GM19372 (cell line): ENCODE measurements around the gene C2orf76.
"Not testable (repeated sequence)": the region's sequence is repeated elsewhere in the genome, so short reads cannot be mapped to it uniquely, and the experiment has no call there.

Experiments used
- ATAC-seq: cut with Tn5 transposase; IDR thresholded peaks from one replicate; pipeline ENCODE4 v1.9.1; 2021; ENCODE audit warnings: mild to moderate bottlenecking, low read depth, moderate library complexity; ENCODE audit not compliant: unreplicated experiment

C2orf76 gene

DNA sequence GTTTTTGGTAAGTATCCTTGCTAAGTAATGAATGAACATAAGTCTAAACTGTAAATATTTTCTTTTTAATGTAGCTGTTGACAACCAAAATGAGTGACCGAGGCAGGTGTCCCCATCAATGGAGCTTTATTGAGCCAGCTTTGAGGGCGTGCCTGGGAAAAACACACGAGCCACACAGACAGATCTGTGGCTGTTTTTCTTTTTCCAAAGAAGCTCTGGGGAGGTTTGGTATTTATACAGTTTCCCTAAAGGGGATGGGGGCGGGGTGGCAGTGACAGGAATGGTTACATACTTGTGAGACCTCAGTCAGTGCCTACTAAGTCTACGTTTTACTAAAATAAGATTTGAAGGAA, 11.3 kb upstream of the C2orf76 start:
- ATAC-seq = no peak

DNA sequence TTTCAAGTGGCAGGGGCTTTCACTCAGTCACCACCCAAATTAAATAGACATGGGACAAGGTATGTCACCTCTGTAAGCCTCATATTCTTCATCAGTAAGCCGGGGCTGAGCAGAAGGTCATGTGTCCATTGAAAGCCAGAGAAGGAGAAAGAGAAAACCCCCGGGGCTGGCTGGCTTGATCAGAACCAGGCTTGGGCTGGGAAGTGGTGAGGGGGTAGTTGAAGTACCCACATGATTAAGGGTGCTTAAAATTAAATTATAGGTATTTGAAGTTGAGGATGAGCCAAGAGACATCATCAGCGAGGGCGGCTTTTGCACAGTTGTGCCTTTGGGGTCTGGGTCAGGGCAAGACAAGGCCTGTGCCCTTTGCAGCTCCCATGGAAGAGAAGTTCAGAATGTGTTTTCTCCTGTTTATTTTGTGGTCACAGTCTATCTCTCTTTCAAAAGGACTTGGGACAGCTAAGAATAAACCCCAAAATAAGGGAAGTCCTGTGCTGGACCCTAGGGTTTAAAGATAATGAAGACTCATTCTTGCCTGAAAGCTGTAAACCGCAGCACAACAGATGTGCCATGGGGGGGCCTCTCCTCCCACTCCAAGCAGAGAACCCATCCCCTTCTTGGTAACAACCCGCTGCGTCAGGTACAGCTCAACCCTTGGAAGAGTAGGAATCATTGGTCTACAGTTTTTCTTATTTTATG, 10.8 kb upstream of the C2orf76 start:
- no peak for ATAC-seq

DNA sequence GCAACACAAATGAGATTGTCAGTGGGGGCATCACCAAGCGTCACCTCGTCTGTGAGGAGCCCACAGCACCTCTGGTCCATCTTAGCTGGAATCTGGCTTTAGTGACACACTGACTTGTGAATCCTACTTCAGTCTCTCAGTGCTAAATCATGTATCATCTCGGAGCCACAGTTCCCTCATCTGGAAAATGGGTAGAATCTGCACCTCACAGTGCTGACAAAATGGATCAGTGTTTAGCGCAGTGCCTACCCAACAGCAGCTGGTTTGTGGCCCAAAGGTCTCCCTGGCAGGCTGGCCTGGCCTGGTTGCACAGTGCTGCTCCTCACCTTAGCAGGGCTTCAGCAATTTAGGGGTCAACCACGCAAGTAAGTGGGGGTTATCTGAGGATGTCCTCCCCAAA, 10.2 kb upstream of the C2orf76 start:
- ATAC-seq = no peak

DNA sequence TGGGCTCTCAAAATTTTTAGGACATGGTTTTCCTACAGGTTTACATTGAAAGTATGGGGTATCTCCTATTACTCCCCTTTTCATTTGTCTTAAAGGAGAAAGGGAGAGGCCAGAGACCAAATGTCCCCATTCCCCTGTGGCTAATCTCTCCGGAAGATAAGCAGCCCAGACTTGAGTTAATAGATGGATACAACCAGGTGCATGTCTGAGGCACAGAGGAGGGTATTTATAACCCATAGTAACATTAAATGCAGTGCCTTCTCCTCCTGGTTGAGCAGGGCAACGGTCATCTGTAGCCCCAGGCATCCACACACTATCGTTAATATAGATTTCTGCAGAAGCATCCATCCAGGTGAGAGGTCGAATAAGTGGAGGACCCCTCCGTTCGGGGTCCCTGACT, 9.8 kb upstream of the C2orf76 start:
- ATAC-seq = not testable (repeated sequence)

DNA sequence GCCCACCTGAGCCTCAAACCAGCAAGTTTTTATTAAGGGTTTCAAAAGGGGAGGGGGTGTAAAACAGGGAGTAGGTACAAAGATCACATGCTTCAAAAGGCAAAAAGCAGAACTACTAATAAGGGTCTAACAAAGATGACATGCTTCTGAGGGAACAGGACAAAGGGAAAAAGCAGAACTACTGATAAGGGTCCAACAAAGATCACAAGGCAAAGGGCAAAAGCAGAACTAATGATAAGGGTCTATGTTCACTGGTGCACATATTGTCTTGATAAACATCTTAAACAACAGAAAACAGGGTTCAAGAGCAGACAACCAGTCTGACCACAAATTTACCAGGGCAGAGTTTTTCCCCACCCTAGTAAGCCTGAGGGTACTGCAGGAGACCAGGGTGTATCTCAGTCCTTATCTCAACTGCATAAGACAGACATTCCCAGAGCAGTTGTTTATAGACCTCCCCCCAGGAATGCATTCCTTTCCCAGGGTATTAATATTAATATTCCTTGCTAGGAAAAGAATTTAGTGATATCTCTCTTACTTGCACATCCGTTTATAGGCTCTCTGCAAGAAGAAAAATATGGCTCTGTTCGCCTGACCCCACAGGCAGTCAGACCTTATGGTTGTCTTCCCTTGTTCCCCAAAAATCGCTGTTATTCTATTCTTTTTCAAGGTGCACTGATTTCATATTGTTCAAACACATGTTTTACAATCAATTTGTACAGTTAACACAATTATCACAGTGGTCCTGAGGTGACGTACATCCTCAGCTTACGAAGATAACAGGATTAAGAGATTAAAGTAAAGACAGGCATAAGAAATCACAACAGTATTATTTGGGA, 7.5 kb upstream of the C2orf76 start:
- ATAC-seq = not testable (repeated sequence)

DNA sequence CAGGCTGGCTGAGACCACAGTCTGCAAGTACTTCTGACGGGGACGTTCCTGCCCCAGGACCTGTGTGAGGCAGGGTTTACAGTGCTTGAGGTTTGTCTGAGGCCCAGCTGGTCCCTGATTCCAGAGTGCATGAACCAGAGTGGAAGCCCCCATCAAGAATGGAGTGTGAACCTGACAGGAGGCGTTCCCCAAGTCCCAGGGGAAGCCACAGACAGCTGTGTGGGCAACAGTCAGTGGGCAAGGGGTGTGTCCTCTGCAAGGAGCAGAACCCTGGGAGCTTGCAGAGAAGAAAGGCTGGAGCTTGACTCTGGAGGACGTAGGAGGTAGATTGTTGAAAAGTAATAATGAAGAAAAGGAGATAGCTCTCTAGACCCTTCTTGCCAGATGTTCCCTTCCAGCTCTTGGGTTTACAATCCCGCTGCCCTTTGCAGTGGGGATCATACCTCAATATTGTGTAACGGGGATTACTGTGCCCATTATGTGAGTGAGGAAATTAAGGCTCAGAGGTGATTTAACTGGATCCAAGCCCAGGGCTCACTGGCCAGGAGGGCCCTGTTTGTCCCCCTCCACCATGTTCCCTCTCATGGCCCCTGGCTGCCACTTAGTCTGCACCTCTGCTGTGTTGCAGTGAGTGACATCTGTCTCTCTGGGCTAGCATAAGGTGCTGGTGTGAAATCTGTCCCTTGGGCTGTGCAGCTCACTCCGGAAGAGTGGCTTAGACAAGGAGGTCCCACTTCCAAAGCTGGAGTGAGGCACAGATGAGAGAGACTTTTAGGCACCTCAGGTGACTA, 6.3 kb upstream of the C2orf76 start:
- no peak for ATAC-seq

DNA sequence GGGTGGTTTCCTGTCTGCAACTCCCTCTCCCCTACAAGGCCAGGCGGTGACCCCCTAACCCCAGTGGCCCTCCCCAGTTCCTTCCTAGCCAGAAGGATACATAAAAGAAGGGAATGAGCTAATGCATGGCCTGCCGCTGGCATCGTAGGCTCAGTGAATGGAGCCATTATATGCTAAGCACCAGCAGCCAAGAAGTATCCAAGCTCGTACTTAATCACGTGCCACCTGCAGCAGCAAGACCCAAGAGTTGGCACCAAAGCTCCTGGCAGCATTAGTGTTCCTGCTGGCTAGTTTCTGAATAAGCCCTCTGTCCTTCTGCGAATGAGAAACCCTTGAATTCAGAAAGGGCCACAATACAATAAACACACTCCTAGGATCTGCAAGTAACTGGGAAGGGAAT, 4.5 kb upstream of the C2orf76 start:
- no peak for ATAC-seq

DNA sequence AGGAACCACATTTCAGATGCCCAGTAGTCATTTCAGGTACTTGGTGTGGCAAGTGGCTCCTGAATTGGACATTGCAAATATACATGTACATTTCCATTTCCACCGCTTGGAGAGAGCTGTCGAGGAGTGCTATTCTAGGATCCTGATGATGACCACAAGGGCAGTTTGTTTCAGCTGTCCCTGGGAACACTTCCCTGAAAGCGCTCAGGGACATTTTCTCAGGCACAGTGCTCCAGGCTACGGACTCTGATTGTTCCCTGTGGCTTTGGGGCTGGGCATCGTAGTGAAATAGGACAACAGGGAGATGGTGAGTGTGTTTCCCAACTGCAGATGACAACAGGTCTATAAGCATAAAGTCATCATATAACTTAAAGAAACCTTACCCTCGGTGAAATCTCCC, 3.2 kb upstream of the C2orf76 start:
- no peak for ATAC-seq

DNA sequence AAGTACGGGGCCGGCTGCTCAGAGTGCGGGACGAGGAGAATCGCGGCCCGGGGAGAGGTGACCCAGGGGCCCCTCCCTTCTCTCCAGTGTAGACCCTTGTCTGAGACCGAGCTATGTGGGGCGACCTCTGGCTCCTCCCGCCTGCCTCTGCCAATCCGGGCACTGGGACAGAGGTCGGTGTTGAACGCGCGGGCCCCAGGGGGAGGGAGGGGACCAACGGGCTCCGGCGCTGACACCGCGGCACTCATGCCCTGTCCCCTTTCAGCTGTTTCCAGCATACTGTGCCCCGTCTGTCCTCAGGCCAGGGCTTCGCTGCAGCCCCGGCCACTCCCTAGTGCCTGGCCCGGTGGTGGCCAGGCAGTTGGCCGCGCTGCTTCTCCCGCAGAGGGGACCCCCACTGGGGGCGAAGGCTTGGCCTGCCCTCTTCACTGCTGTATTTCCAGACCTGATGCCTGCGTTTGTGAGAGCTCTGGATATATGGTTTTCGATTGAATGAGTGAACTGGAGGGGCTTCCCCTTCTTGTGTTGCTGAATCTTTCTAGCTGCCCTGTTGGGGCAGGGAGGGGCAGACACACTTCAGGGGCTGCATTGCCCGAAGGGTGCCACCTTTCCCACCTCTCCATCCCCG, 952 bp upstream of the C2orf76 start:
- peak; percentile 23 for ATAC-seq

DNA sequence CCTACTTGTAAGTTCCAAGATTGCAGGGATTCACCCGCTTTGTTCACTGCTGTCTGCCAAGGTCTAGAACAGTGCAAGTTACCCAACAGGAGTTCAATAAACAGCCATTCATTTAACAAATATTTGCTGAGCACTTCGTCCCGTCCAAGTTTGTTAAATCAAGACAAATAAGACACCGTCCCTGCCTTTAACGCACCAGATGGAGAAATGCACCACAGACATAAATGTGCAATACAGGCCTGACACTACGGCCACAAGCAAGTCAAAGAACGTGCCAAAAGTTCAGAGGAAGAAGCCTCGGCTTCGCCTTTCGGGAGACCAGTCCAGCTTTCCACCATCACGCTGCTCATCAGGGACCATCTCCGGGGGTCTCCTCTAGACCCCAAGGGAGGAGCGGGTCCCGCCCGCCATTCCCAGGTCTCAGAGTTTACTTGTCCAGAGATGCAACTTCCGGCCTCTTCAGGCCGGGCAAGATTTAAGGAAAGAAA, 429 bp downstream of the C2orf76 start:
- peak; percentile 4 for ATAC-seq

DNA sequence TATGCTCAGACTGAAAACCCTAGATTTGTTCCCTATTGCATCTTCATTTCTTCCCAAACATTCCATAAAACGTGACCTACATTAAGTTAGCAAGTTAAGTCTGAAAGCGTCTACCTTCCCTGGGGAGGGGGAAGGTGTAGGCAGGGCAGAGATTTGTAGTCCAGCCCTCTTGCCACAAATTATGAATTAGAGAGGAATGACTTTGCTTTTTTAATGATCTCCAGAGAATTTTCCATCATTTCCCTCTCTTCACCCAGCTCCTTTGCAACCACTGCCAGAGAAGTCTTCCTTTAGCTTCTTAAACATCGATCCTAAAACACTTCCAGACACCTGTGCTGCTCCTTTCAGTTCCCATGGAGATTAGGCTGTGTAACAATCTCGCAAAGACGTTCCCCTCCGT, 1.2 kb downstream of the C2orf76 start:
- ATAC-seq = no peak

DNA sequence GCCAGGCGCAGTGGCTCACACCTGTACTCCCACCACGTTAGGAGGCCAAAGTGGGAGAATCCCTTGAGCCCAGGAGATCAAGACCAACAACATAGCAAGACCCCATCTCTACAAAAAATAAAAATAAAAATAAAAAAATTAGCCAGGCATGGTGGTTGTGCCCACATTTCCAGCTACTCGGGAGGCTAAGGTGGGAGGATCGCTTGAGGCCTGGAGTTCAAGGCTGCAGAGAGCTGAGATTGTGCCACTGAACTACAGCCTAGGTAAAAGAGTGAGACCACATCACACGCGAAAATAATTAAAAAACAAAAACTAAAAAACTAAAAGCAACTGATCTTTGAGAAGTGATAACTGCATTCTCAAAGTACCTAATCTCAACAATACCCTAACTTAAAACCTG, 1.8 kb downstream of the C2orf76 start:
- no peak for ATAC-seq

DNA sequence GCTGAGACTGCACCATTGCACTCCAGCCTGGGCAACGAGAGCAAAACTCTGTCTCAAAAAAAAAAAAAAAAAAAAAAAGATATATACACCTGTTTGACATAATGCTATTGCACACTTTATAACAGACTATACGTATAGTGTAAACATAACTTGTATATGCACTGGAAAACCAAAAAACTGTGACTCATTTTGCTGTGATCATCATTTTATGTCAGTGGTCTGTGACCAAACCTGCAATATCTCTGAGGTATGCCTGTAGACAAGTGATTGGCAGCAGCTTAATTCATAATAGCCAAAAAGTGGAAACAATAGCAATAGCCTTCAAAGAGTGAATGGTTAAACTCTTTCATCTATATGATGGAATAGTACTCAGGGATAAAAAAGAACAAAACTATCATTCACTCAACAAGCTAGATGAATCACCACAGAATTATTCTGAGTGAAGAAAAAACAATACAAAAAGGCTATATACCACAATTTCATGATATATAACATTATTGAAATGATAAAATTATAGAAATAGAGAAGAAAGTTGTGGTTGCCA, 6.1 kb downstream of the C2orf76 start:
- no peak for ATAC-seq

DNA sequence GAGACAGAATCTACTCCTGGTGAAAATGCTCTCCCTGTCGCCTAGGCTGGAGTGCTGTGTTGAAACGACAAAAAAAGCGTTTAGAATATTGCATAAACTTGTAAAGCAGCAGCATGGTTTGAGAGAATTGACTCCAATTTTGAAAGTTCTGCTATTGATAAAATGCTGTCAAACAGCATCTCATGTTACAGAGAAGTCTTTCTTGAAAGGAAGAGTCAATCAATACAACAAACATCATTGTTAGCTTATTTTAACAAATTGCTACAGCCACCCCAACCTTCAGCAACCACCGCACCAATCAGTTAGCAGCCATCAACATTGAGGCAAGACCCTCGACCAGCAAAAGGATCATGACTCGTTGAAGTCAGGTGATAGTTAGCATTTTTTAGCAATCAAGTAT, 6.9 kb downstream of the C2orf76 start:
- ATAC-seq = no peak

DNA sequence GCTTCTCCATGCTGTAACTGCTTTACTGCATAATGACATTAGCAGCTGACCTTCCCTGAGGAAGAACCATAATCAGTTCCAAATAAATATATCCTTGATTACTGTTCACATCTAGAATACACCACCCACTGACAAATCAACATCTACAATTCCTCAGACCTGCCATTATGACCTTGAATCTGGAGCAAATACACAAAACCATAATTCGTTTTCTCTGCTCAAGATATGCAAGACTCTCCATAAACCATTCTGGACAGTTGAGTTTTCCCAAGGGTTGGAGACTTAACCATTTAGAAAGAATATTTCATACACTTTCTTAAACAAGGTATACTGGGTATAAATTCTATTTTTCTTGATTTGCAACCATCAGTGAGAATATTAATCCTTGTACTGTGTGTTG, 11.8 kb downstream of the C2orf76 start:
- ATAC-seq = no peak

DNA sequence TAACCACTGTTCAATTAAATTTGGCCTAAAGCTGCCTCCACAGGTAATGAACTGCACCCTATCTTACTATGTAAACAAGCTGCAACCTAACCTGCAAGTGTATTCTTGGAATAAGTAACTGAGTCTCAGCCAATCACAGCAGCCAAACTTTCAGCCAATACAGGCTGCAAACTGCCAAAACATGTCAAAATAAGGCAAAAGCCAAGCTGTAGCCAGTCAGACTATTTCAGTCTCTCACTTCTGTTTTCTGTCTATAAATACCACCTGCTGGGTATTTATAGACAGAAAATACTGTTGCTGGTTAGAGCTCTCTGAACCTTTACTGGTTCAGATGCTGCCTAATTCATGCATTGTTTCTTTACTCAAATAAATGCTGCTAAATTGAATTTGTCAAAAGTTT, 14.3 kb downstream of the C2orf76 start:
- ATAC-seq = peak; percentile 96

DNA sequence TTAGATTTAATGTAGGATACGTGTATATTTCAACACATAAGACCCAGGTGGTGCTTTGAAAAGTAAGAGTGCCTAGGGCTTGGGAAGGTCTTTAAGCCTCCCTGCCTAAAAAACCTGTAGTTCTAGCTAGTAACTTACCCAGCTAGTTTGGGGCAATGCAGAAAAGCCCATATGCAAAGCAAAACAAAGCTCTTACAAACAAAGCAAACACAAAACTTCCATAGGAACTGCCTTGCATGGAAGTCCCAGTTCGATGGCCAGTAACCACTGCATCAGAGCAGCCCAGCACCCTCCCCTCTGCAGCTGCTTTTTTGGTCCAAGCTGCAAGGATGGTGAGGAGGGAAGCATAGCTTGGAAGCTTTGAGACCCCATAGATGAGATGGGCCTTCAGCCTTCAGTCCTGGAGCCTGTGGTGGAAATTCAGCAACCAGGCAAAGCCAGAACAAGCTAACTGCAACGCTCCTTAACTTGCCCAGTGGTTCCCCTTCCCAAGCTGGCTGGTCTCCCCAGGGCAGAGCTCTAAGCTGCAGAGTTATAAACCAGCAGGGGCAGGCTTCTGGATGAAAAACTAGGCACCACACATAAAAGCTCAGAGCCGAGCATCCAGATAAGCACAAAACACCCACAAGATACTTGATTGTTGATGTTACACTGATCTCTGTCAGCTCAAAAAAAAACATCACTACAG, 16.2 kb downstream of the C2orf76 start:
- ATAC-seq = no peak

DNA sequence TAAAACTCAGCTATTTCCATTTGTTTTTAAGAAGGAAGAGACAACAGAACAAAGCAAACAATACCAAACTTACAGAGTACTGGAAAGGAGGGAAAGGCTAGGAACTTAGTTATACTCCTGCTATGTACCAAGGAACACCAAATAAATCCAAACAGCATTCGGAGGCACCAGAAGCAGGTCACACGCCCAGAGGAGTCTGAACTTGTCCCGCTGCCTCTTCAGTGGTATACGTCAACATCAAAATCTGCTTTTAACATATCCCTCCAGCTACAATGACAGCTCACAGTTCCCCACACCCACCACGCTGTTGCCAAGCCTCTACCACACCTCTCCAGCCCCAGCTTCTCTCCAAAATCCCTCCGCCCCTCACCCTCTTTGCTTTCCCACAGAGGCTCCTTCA, 17.3 kb downstream of the C2orf76 start:
- ATAC-seq = no peak

DNA sequence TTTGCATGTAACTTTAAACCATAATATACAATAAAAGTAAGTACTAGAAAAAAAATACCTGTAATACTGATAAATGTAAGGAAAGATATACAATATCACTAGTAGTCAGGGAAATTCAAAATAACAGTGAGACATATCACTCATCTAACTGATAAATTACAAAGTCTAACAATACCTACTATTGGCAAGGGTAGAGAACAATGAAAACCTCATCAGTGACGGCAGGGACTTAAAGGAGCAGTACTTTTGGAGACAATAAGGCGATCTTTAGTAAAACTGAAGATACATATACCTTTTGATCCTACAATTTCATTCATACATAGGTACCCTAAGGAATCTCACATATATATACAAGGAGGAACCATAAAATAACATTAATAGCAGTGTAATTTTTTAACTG, 24.9 kb downstream of the C2orf76 start:
- no peak for ATAC-seq

DNA sequence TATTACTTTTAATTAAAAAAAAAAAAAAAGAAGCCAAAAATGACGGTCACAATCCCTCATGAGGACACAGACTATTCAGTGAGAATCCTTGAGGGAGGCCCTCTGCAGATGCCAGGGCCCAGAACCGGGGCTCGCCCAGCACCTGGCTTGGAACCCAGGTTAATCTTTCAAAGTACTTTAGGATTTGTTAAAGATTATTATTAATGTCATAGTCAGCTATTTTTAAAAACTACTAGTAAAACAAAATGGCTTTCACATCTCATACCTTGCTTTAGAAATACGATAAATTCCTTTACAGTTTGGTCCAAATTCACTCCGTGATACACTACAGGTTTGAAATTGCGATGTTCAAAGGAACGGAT, 27.1 kb downstream of the C2orf76 start:
- ATAC-seq = no peak
